Left renal cortex interstitium (tissue), 4 donors: ENCODE measurements around the gene FITM1. TPM values are rescaled to one million over a fixed set of nuclear protein-coding genes. Genes with fewer than 3 reads are reported as not detected.
"Not testable (repeated sequence)": the region's sequence is repeated elsewhere in the genome, so short reads cannot be mapped to it uniquely, and the experiment has no call there.

Source experiments
- DNase-seq, 4 donors: peaks; one replicate each; pipeline ENCODE4 v3.0.0-alpha.2; 2013; ENCODE audit warnings: low read depth in 4 of 4, low spot score in 2 of 4, missing footprints in 1 of 4
- polyA plus RNA-seq, 4 donors: library from polyadenylated mRNA; unstranded; fragments of 120-200 nt; gene quantifications; one replicate each; pipeline ENCODE4 v1.2.1, GENCODE V29; 2013; ENCODE audit not compliant: insufficient read length in 4 of 4

FITM1 gene
- polyA plus RNA-seq, 4 donors, result 0.48 to 2.2 (median 1.3) TPM

- no peak for DNase-seq
Observed at GRCh38 chr14:24096545-24097181, 33.8 kb upstream of the FITM1 start.

- no peak for DNase-seq
Observed at GRCh38 chr14:24098229-24098926, 32.1 kb upstream of the FITM1 start.

- DNase-seq, result no peak
Observed at GRCh38 chr14:24098927-24099813, 31.3 kb upstream of the FITM1 start.

- DNase-seq, result no peak
Observed at GRCh38 chr14:24100197-24100981, 30.1 kb upstream of the FITM1 start.

- no peak for DNase-seq
Observed at GRCh38 chr14:24100982-24101494, 29.4 kb upstream of the FITM1 start.

- no peak for DNase-seq
Observed at GRCh38 chr14:24102357-24103048, 28.0 kb upstream of the FITM1 start.

- no peak for DNase-seq
Observed at GRCh38 chr14:24103451-24103850, 27.0 kb upstream of the FITM1 start.

GRCh38 chr14:24105609-24106239 lies 24.7 kb upstream of the FITM1 start:
- not testable (repeated sequence) for DNase-seq

GRCh38 chr14:24106672-24107271 lies 23.7 kb upstream of the FITM1 start:
- no peak for DNase-seq

- DNase-seq, result no peak
Observed at GRCh38 chr14:24108336-24108874, 22.1 kb upstream of the FITM1 start.

- no peak for DNase-seq
Observed at GRCh38 chr14:24110060-24110459, 20.4 kb upstream of the FITM1 start.

GRCh38 chr14:24110523-24110922 lies 19.9 kb upstream of the FITM1 start:
- DNase-seq, result no peak

- DNase-seq, result no peak
Observed at GRCh38 chr14:24113379-24113800, 17.1 kb upstream of the FITM1 start.

- peak in 2 of 4 donors; percentile 69 to 99 for DNase-seq
Observed at GRCh38 chr14:24113801-24114531, 16.5 kb upstream of the FITM1 start.

- DNase-seq, result peak; percentile 99 to 100 (median 99)
Observed at GRCh38 chr14:24114532-24115421, 15.7 kb upstream of the FITM1 start, which contains the start of the genes DCAF11 and NRL. Gene DCAF11, plus strand, starts transcription at chr14:24114777. Its CDS starts 818 bp downstream, at chr14:24115595. Gene NRL, minus strand, starts transcription at chr14:24114949. Its CDS starts 32,101 bp downstream, at chr14:24082848.

GRCh38 chr14:24115422-24116127 lies 14.9 kb upstream of the FITM1 start:
- no peak for DNase-seq
